HCT116 (cell line): ENCODE data around the gene SRP68. TPM values are rescaled to one million over a fixed set of nuclear protein-coding genes. Genes with fewer than 3 reads are reported as not detected.

ENCODE experiments used
- ATAC-seq: fragments of 200-7000 bp; cut with Tn5 transposase; 2 replicates; pipeline ENCODE4 v1.9.1; 2020; ENCODE audit warnings: mild to moderate bottlenecking, moderate library complexity
- BruUV-seq: library from RNA; stranded (reverse); fragments of 400-500 nt; replicated peaks from 2 replicates; lab custom pipeline; 2021; lab: Mats Ljungman, UMichigan
- CTCF ChIA-PET: fragments of 300-600 bp; sonication (Branson Sonifier 250); formaldehyde crosslinking; loops from one replicate; lab custom pipeline; 2021; ENCODE audit warnings: antibody characterized with exemption; lab: Charles Lee
- POLR2A ChIA-PET: fragments of 300-600, 350-600 bp; sonication (Branson Sonifier 250); formaldehyde crosslinking; loops from one replicate; lab custom pipeline; 2021; ENCODE audit warnings: antibody characterized with exemption; lab: Charles Lee
- RAD21 ChIA-PET, 2 experiments: fragments of 300-600 bp; sonication (Branson Sonifier 250); formaldehyde crosslinking; loops; one replicate each; lab custom pipeline; 2023; ENCODE audit warnings: low total read pairs in 2 of 2; ENCODE audit not compliant: uncharacterized antibody in 2 of 2, unreplicated experiment in 2 of 2, low non-redundant PET in 1 of 2; lab: Charles Lee
- DNase-seq: peaks from one replicate; pipeline ENCODE4 v3.0.0-alpha.2; 2010; ENCODE audit warnings: low read depth, low spot score
- H2AFZ ChIP-seq: fragments of 200-600 bp; shearing (Covaris generic), sonication (generic); 2 replicates; pipeline ENCODE4 v1.6.1; 2017; ENCODE audit warnings: low read depth, mixed run types, mixed read lengths, antibody characterized with exemption, low read length; ENCODE audit not compliant: poor library complexity, severe bottlenecking
- H3K27ac ChIP-seq: 2 replicates; pipeline ENCODE4 v1.5.1; 2012; ENCODE audit warnings: low read depth, low read length
- H3K27me3 ChIP-seq: fragments of 200-600 bp; sonication (generic); 2 replicates; pipeline ENCODE4 v1.6.1; 2016; ENCODE audit warnings: mixed run types, low read length, mixed read lengths; ENCODE audit not compliant: insufficient read depth
- H3K36me3 ChIP-seq, 2 experiments: fragments of 200-500 bp in 1 of 2; fragments of 200-600 bp in 1 of 2; sonication (Bioruptor generic) in 1 of 2; sonication (generic) in 1 of 2; 2 replicates each; pipeline versions ENCODE4 v1.5.1 to v1.6.1; 2014 to 2016; ENCODE audit warnings: low read length in 2 of 2, inconsistent platforms in 1 of 2, mixed read lengths in 1 of 2, mixed run types in 1 of 2; ENCODE audit not compliant: insufficient read depth in 2 of 2, control insufficient read depth in 1 of 2
- H3K4me1 ChIP-seq, 2 experiments: fragments of 200-600 bp in 1 of 2; sonication (generic) in 1 of 2; 2 replicates each; pipeline versions ENCODE4 v1.5.1 to v1.6.1; 2012 to 2017; ENCODE audit warnings: low read length in 2 of 2, inconsistent platforms in 1 of 2, mild to moderate bottlenecking in 1 of 2, mixed read lengths in 1 of 2, mixed run types in 1 of 2, moderate library complexity in 1 of 2; ENCODE audit not compliant: insufficient read depth in 2 of 2, control insufficient read depth in 1 of 2
- H3K4me2 ChIP-seq: fragments of 200-600 bp; sonication (generic); 2 replicates; pipeline ENCODE4 v1.6.1; 2017; ENCODE audit warnings: mixed run types, low read length, mixed read lengths
- H3K4me3 ChIP-seq, 2 experiments: fragments of 200-600 bp in 1 of 2; sonication (generic) in 1 of 2; replicated peaks in 1 of 2; 2 replicates each; pipeline ENCODE4 v1.5.1; 2011 to 2016; ENCODE audit warnings: low read length in 2 of 2, control low read depth in 1 of 2, low read depth in 1 of 2, mild to moderate bottlenecking in 1 of 2, mixed read lengths in 1 of 2, mixed run types in 1 of 2
- H3K79me2 ChIP-seq: fragments of 200-600 bp; sonication (generic); 2 replicates; pipeline ENCODE4 v1.6.1; 2017; ENCODE audit warnings: mild to moderate bottlenecking, mixed run types, low read length, moderate library complexity, mixed read lengths; ENCODE audit not compliant: insufficient read depth
- H3K9ac ChIP-seq: fragments of 200-600 bp; sonication (generic); 2 replicates; pipeline ENCODE4 v1.6.1; 2016; ENCODE audit warnings: low read length, mixed read lengths
- H3K9me2 ChIP-seq: fragments of 200-600 bp; sonication (generic), shearing (Covaris generic); 2 replicates; pipeline ENCODE4 v1.6.1; 2017; ENCODE audit warnings: mixed run types, mild to moderate bottlenecking, moderate library complexity; ENCODE audit not compliant: insufficient read depth
- H3K9me3 ChIP-seq, 2 experiments: fragments of 200-500 bp in 1 of 2; fragments of 200-600 bp in 1 of 2; sonication (Bioruptor generic) in 1 of 2; sonication (generic) in 1 of 2; 2 replicates each; pipeline ENCODE4 v1.6.1; 2014 to 2017; ENCODE audit warnings: low read length in 2 of 2, mixed read lengths in 2 of 2, inconsistent platforms in 1 of 2, low read depth in 1 of 2, mild to moderate bottlenecking in 1 of 2, mixed run types in 1 of 2, moderate library complexity in 1 of 2; ENCODE audit not compliant: control insufficient read depth in 1 of 2, insufficient read depth in 1 of 2
- H4K20me1 ChIP-seq: fragments of 200-600 bp; sonication (generic), shearing (Covaris generic); 2 replicates; pipeline ENCODE4 v1.6.1; 2017; ENCODE audit warnings: mixed run types, mild to moderate bottlenecking, moderate library complexity; ENCODE audit not compliant: insufficient read depth
- CBX3 ChIP-seq: IDR thresholded peaks from 2 replicates; pipeline ENCODE4 v1.6.1; 2012; ENCODE audit warnings: low read depth
- CEBPB ChIP-seq: IDR thresholded peaks from 2 replicates; pipeline ENCODE4 v1.6.1; 2012; ENCODE audit warnings: low read depth
- CTCF ChIP-seq, 3 experiments: fragments of 200-600 bp in 1 of 3; sonication (generic) in 1 of 3; IDR thresholded peaks in 2 of 3; conservative IDR thresholded peaks in 1 of 3; 2 replicates each; pipeline ENCODE4 v1.5.1; 2012 to 2017; ENCODE audit warnings: low read depth in 2 of 3, low read length in 2 of 3, antibody characterized with exemption in 1 of 3, borderline replicate concordance in 1 of 3, control low read depth in 1 of 3, mild to moderate bottlenecking in 1 of 3, mixed read lengths in 1 of 3, mixed run types in 1 of 3, moderate library complexity in 1 of 3; ENCODE audit not compliant: insufficient read depth in 1 of 3
- EGR1 ChIP-seq: IDR thresholded peaks from 2 replicates; pipeline ENCODE4 v1.6.1; 2012; ENCODE audit warnings: low read depth
- EZH2phosphoT487 ChIP-seq: fragments of 200-600 bp; IDR thresholded peaks from 2 replicates; pipeline ENCODE4 v1.6.1; 2018; ENCODE audit warnings: antibody characterized with exemption, borderline replicate concordance
- FOSL1 ChIP-seq: IDR thresholded peaks from 2 replicates; pipeline ENCODE4 v1.6.1; 2012; ENCODE audit warnings: low read depth
- JUND ChIP-seq: IDR thresholded peaks from 2 replicates; pipeline ENCODE4 v1.6.1; 2012
- POLR2AphosphoS5 ChIP-seq: IDR thresholded peaks from 2 replicates; pipeline ENCODE4 v1.6.1; 2011; ENCODE audit warnings: mild to moderate bottlenecking, low read depth, low read length, moderate library complexity
- RAD21 ChIP-seq: IDR thresholded peaks from 2 replicates; pipeline ENCODE4 v1.6.1; 2012; ENCODE audit warnings: low read depth, mild to moderate bottlenecking
- SP1 ChIP-seq: IDR thresholded peaks from 2 replicates; pipeline ENCODE4 v1.6.1; 2012; ENCODE audit warnings: low read depth
- SRF ChIP-seq: IDR thresholded peaks from 2 replicates; pipeline ENCODE4 v1.6.1; 2012; ENCODE audit warnings: low read depth
- TCF7L2 ChIP-seq: IDR thresholded peaks from 2 replicates; pipeline ENCODE4 v1.7.0; 2011; ENCODE audit warnings: borderline replicate concordance, inconsistent platforms; ENCODE audit not compliant: insufficient read depth, insufficient read length; ENCODE audit errors: extremely low read depth
- YY1 ChIP-seq: IDR thresholded peaks from 2 replicates; pipeline ENCODE4 v1.6.1; 2011; ENCODE audit warnings: low read length, low read depth, moderate library complexity, mild to moderate bottlenecking; ENCODE audit not compliant: insufficient replicate concordance; ENCODE audit errors: extremely low read depth
- ZBTB33 ChIP-seq: IDR thresholded peaks from 2 replicates; pipeline ENCODE4 v1.6.1; 2011; ENCODE audit warnings: mild to moderate bottlenecking, low read length, moderate library complexity; ENCODE audit not compliant: insufficient replicate concordance; ENCODE audit errors: extremely low read depth
- ZNF274 ChIP-seq: fragments of 200-500 bp; sonication (Bioruptor generic); IDR thresholded peaks from 2 replicates; pipeline ENCODE4 v1.6.1; 2014; ENCODE audit warnings: mild to moderate bottlenecking, low read depth, low read length, inconsistent platforms
- intact Hi-C: fragments of 100-400 bp; cut with micrococcal nuclease; formaldehyde crosslinking; loops from 2 replicates; pipeline ENCODE4 v1.10.0; 2022
- total RNA-seq: library from RNA; stranded (reverse); gene quantifications from one replicate; pipeline ENCODE4 v1.2.1, GENCODE V29; 2021; ENCODE audit not compliant: unreplicated experiment

Gene SRP68
- total RNA-seq, 1 experiment from 2014 or later: 152 TPM

DNA sequence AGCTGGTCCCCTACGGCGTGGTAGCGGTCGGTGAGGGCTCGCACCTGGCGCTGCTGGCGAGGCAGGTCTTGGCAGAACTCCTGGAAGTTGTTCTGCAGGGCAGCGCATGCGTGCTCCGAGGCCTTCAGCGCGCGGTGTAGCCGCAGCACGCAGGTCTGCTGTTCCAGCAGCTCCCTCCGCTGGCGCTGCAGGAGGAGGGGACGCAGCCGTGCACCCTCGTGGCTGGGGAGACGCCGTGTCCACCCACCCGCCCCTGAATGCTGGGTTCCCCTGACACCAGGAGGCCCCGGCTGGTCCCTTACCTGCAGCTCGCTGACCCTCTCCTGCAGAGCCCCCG, 57.4 kb downstream of the SRP68 start:
- peaks cover 0 to 3% of the 10 kb centered on the region in 2 experiments; a peak in 1 of 4 replicates for H3K4me1 ChIP-seq
- POLR2A ChIA-PET: interaction anchor here (1.2 kb wide), 1 partner anchor 14 kb away, joined by 3 read pairs; no protein-coding TSS in a partner anchor
- ATAC-seq (0 out of 2 replicates have a peak, but pooled peaks have one; percentile 1), DNase-seq (no peak)
- no TSS peak for BruUV-seq
- TF ChIP-seq POLR2AphosphoS5 (no peak), EGR1 (no peak), TCF7L2 (no peak), SRF (no peak), FOSL1 (no peak), CEBPB (no peak), RAD21 (no peak), CBX3 (no peak), JUND (no peak), SP1 (no peak), ZNF274 (no peak), CTCF (IDR thresholded peaks at IDR 0.05 in 2 of 3, conservative IDR thresholded peaks at IDR 0.05 in 1 of 3; ENCODE audit: borderline replicate concordance in 1 of 3, insufficient read depth in 1 of 3, low read depth in 2 of 3, low read length in 2 of 3) (no peak), ZBTB33 (no peak), YY1 (no peak), EZH2phosphoT487 (no peak)
- TF ChIP-seq, all 23 proteins: peak for 0
- no peak overlapping the region for H2AFZ ChIP-seq
- H4K20me1 ChIP-seq: no peaks in the 10 kb centered on the region
- peak overlapping the region; percentile 12; the same call in 1 of the 2 replicates for H3K27ac ChIP-seq
- ChIA-PET RAD21 (interaction anchor here (0.6 to 1.4 kb wide), 4 partner anchors 12 to 265 kb away, joined by 3 to 5 read pairs (median 4); partner anchors contain the start of gene EVPL (in 1 of the 2)), CTCF (interaction anchor here (0.7 to 3.0 kb wide), 22 partner anchors 10 to 289 kb away, joined by 3 to 22 read pairs (median 4); partner anchors contain the start of genes ACOX1, CDK3, EVPL and EXOC7)
- no peak overlapping the region for H3K4me2 ChIP-seq
- H3K36me3 ChIP-seq: peaks cover 37 to 39% of the 10 kb centered on the region in 2 experiments; a peak in 3 of 4 replicates
- H3K79me2 ChIP-seq: no peaks in the 10 kb centered on the region
- H3K27me3 ChIP-seq: no peaks in the 10 kb centered on the region
- H3K9ac ChIP-seq: no peak overlapping the region
- intact Hi-C loops: loop anchor here (1.0 to 5.0 kb wide), 5 partner anchors 57 to 284 kb away; partner anchors contain the start of gene SRP68
- no peaks in the 10 kb centered on the region for H3K9me3 ChIP-seq
- no peaks in the 10 kb centered on the region for H3K9me2 ChIP-seq
- H3K4me3 ChIP-seq: no peak overlapping the region
